Activated CD8-positive, alpha-beta memory T cell treated with anti-CD3 and anti-CD28 coated beads, Interleukin-2, amount 10 ng/mL, durations not matched to agents 7 days and 5 days (primary cell): ENCODE results near the gene AOPEP. TPM values are rescaled to one million over a fixed set of nuclear protein-coding genes. Genes with fewer than 3 reads are reported as not detected.

ENCODE experiments used
- ATAC-seq: fragments of 150-1000 bp; cut with Tn5 transposase; one replicate; pipeline ENCODE4 v1.10.0; 2021; ENCODE audit warnings: moderate library complexity
- CTCF ChIA-PET: fragments of 350-600 bp; sonication (Branson Sonifier 250); formaldehyde crosslinking; loops from one replicate; lab custom pipeline; 2021; ENCODE audit warnings: antibody characterized with exemption; lab: Charles Lee
- DNase-seq: peaks from one replicate; pipeline ENCODE4 v3.0.0-alpha.2; 2020
- H3K27ac Mint-ChIP-seq: one replicate; pipeline ENCODE4 v1.8.0; 2021; ENCODE audit warnings: mild to moderate bottlenecking, mixed read lengths
- H3K27me3 Mint-ChIP-seq: one replicate; pipeline ENCODE4 v1.8.0; 2021; ENCODE audit warnings: mixed read lengths
- H3K36me3 Mint-ChIP-seq: one replicate; pipeline ENCODE4 v1.8.0; 2021; ENCODE audit warnings: mild to moderate bottlenecking, mixed read lengths
- H3K4me1 Mint-ChIP-seq: one replicate; pipeline ENCODE4 v1.8.0; 2021; ENCODE audit warnings: mixed read lengths
- H3K4me3 Mint-ChIP-seq: one replicate; pipeline ENCODE4 v1.8.0; 2021; ENCODE audit warnings: mild to moderate bottlenecking, moderate library complexity, mixed read lengths
- H3K9me3 Mint-ChIP-seq: one replicate; pipeline ENCODE4 v1.8.0; 2022; ENCODE audit warnings: low read depth, mixed read lengths
- total RNA-seq, 2 experiments: library from RNA; stranded (reverse); gene quantifications; one replicate each; pipeline ENCODE4 v1.2.3, GENCODE V29; 2021

The AOPEP gene
- total RNA-seq, 2 experiments from 2014 or later, result 9.8 to 13.7 TPM

DNA sequence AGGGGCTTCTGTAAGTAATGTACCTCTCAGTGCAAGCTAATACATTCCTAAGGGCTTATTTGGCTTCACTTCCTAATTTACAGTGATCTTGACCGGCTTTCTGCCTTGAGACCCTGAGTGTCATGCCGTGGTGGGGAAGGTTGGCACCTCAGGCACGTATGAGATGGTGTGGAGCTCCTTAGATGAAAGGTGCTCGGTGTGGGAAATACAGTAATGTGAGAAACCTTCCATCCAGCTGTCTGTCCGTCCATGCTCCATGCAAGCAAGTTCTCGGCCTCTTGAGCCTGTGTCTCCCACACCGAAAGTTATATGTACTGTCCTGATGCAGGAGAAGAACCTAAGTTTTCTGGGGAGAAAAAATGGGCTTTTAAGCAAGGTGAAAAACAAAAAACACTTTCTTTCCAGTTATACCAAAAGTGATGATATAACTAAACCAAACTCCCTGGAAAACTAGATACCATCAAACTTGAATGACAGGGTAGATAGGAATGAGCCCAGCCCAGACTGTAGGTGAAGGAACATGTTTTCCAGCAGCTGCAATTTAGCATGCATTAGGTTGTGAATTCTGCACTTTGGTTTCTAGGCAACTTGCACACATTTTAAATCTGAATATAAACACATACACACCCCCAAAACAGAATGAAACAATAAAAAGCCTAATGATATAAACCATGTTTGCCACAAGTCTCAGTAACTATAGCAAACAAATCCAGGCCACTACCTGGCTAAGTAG is 311.5 kb downstream of the AOPEP start:
- H3K9me3 Mint-ChIP-seq, result no peaks in the 10 kb centered on the region
- no peaks in the 10 kb centered on the region for H3K27me3 Mint-ChIP-seq
- H3K36me3 Mint-ChIP-seq, result no peaks in the 10 kb centered on the region
- CTCF ChIA-PET, result interaction anchor here (0.6 kb wide), 1 partner anchor 94 kb away, joined by 3 read pairs; no protein-coding TSS in a partner anchor
- ATAC-seq (no peak), DNase-seq (no peak)
- no peak overlapping the region for H3K27ac Mint-ChIP-seq
- H3K4me3 Mint-ChIP-seq, result no peak overlapping the region
- H3K4me1 Mint-ChIP-seq, result no peaks in the 10 kb centered on the region

GRCh38 chr9:95038666-95039065 is 312.2 kb downstream of the AOPEP start:
- Mint-ChIP-seq H3K36me3 (no peaks in the 10 kb centered on the region), H3K4me3 (no peak overlapping the region), H3K27me3 (no peaks in the 10 kb centered on the region), H3K4me1 (no peaks in the 10 kb centered on the region), H3K9me3 (no peaks in the 10 kb centered on the region), H3K27ac (no peak overlapping the region)
- CTCF ChIA-PET, result no interaction called here
- DNase-seq (no peak), ATAC-seq (no peak)

DNA sequence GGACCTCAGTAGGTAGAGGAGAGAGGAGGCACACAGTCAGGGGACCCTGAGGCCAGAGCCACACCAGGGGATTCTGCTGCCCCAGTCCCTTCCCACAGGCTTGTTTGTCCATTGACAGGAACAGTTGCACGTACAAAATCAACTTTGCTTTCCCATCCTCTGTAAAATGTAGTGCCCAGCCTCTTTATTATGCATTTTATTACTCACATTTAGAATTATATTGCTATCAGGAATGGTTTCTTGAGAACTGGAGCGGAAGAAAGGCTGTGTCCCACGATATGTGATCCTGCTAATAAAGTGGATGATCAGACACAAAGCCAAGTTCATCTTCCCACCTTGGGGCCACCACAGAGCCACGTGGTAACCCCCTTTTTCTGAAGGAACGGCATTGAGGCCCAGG is 313.6 kb downstream of the AOPEP start:
- no peak for ATAC-seq
- CTCF ChIA-PET, result no interaction called here
- Mint-ChIP-seq H3K4me1 (no peaks in the 10 kb centered on the region), H3K36me3 (no peaks in the 10 kb centered on the region), H3K27ac (no peak overlapping the region), H3K9me3 (no peaks in the 10 kb centered on the region), H3K4me3 (no peak overlapping the region), H3K27me3 (no peaks in the 10 kb centered on the region)
- DNase-seq, result no peak

DNA sequence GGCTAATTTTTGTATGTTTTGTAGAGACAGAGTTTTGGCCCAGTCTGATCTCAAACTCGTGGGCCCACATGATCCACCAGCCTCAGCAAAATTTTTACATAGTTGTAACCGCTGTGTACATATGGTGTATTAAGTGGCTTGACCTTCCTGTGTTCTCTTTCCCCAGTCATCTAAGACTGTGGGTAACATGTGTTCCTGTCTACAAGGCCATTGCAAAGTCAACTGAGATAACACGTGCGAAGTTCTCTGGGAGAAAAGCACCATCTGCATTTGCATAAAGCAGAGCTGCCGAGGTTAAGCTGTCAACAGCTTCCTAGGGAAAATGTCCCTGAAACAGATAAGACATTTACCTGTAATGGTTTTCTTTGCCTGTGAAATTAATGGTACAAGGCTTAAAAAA is 317.3 kb downstream of the AOPEP start:
- CTCF ChIA-PET, result no interaction called here
- Mint-ChIP-seq H3K36me3 (no peaks in the 10 kb centered on the region), H3K4me3 (no peak overlapping the region), H3K27me3 (peaks cover 24% of the 10 kb centered on the region), H3K27ac (no peak overlapping the region), H3K9me3 (no peaks in the 10 kb centered on the region), H3K4me1 (peaks cover 6% of the 10 kb centered on the region)
- ATAC-seq (no peak), DNase-seq (no peak)

DNA sequence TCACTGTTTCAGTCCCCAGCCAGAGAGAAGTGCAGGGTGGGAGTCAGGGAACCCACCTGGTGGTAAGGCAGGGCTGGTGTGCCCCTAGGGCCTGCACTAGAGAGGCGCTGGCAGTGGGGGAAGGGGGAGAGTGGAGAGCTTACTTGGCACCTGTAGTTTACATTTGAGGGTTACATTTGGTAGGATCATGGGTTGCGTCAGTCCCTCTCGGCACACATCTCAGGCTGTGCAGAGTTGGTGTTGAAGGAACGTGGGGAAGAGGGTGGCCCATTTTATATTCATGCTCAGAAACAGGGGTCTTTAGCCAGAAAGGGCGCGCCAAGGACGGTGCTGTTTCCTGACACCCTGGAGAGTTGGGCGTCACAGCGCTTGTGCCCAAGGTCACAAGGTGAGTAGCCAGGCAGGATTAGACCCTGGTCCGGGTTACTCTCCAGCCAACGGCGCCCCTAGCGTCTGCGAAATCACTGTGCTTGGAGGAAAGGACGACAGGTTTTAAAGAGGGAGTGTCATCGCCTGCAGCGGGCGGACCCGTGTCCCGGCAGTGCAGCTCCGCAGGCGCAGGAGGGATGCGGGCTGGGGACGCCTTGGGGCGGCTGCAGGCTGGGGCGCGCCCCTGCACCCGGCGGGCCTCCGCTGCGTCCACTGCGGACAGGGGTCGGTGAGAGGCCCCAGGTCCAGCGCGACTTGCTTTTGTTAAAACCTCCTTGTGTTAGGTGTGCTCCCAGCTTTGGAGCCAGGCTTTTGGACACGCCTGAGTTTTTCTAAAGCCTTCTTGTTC is 318.4 kb downstream of the AOPEP start:
- H3K27ac Mint-ChIP-seq, result no peak overlapping the region
- CTCF ChIA-PET, result no interaction called here
- no peak for DNase-seq
- H3K9me3 Mint-ChIP-seq, result no peaks in the 10 kb centered on the region
- H3K27me3 Mint-ChIP-seq, result peaks cover 34% of the 10 kb centered on the region
- H3K4me1 Mint-ChIP-seq, result peaks cover 9% of the 10 kb centered on the region
- H3K36me3 Mint-ChIP-seq, result no peaks in the 10 kb centered on the region
- ATAC-seq, result no peak
- H3K4me3 Mint-ChIP-seq, result no peak overlapping the region

DNA sequence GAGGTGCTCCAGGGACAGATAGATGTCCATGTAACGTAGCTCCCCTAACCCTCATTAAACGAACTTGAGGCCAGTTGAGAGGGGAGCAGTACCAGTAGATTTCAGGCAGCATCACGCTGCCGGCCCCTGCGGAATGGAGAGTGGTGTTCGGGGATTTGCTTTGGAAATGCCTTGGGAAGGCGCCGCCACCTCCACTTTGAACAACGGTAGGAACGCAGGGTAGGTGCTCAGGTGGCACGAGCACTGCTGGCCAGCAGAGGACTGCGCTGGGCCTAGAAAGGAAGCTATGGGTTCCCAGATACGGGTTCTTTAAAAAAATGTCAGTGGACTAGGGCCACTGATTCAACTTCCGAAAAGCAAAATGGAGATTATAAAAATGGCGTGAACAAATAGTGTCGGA is 319.3 kb downstream of the AOPEP start:
- CTCF ChIA-PET, result no interaction called here

DNA sequence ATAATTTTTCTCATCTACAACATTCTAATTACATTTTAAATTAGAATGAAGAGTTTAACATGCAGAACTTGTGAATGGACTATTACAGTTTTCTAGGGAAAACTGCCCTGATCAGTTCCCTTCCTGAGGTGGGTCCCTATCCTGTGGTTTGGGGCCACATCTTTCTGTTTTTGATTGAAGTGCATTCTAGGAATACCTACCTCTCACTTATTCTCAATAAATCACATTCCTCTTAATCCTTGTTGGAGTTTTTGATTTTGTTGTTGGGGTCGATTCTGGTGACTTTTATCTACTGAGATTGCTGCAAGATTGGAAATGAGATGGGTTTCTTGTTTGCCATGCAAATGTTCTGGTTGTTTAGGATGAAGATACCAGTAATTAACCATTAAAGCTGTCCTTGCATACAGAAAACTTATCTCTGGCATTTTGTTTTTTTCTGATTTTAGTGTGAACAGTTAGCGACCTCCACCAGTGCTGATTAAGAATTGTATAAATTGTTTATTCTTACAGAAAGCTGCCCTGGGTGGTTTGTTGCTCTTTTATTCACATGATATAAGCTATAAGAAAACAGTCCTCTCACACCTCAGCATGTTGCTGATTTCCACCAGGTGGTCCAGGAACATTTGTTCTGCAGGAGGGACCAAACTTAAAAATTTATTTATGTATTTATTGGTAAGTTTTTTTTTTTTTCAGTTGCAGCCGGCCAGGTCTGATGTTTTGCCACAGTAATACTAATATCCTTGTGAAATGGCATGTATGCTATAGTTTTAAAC is 321.1 kb downstream of the AOPEP start:
- Mint-ChIP-seq H3K27me3 (peaks cover 40% of the 10 kb centered on the region), H3K36me3 (no peaks in the 10 kb centered on the region), H3K4me1 (peaks cover 9% of the 10 kb centered on the region), H3K9me3 (no peaks in the 10 kb centered on the region), H3K27ac (no peak overlapping the region), H3K4me3 (peak overlapping the region; percentile 56)
- no peak for DNase-seq
- CTCF ChIA-PET, result interaction anchor here (1.3 kb wide), 1 partner anchor 378 kb away, joined by 4 read pairs; no protein-coding TSS in a partner anchor
- ATAC-seq, result no peak

More for the DNA sequence above, 319.3 kb downstream of the AOPEP start:
- ATAC-seq, result no peak
- H3K4me1 Mint-ChIP-seq, result peaks cover 9% of the 10 kb centered on the region
- no peak for DNase-seq
- no peaks in the 10 kb centered on the region for H3K36me3 Mint-ChIP-seq
- H3K27ac Mint-ChIP-seq, result no peak overlapping the region
- peaks cover 40% of the 10 kb centered on the region for H3K27me3 Mint-ChIP-seq
- no peaks in the 10 kb centered on the region for H3K9me3 Mint-ChIP-seq
- H3K4me3 Mint-ChIP-seq, result no peak overlapping the region

DNA sequence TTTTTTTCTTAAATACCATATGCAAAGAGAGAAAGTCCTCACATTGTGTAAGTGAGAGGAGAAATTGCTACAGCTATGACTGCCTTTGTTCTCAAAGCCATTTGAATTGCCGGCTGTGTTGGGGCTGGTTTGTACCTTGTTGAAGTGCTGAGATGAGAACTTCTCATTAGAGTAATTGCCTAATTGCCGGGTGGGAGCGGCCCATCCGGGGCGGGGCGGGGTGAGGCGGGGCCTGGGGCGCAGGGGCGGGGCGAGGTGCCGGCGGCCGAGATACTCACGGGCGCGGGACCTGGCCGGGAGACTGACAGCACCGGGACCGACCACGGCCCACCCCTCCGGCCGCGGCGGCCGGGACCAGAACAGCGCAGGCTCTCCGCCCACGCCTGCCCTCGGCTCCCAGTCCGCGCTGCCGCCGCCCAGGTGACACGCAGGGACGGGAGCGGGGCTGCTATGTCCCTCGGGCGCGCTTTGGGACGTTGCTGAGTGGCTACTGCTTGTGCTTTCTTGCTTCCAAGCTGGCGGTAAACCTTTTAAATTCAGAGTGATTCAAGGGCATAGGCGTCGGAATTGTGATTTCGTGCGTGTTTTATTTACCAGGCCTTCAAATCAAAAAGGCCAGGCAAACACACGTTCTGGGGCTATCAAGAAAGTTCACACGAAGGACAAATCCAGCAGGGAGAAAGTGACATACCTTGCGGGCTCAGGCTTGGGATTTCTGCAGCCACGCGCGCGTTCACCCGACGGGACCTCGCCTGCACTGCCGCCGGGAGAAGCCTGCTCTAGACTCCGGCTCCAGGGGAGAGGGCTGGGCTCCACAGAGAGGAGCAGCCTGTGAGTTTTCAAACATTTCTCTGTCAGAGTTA is 322.0 kb downstream of the AOPEP start:
- Mint-ChIP-seq H3K4me3 (peak overlapping the region; percentile 71), H3K4me1 (peaks cover 9% of the 10 kb centered on the region), H3K9me3 (no peaks in the 10 kb centered on the region), H3K27ac (no peak overlapping the region), H3K36me3 (no peaks in the 10 kb centered on the region), H3K27me3 (peaks cover 40% of the 10 kb centered on the region)
- CTCF ChIA-PET, result interaction anchor here (1.0 to 1.3 kb wide), 2 partner anchors 379 kb away, joined by 4 read pairs; no protein-coding TSS in a partner anchor
- DNase-seq, result peak; percentile 51
- ATAC-seq, result peak; percentile 94

DNA sequence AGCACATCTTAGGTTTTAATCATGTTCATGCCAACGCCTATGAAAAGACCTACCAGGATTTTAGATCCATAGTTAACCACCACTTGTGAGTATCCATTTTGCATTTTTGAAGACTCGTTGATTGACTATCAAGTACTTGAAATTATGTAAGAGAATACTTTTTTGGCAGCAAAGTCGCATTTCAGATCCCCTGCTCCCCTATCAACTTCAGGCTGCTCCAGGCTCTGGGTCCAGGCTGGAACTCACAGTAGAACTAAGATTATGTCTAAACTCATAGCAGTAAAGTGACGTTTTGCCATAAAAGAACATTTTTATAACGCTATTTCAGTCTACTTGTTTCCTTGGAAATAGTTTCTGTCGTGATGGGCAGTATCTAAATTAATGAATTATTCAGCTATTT is 323.3 kb downstream of the AOPEP start:
- no peak overlapping the region for H3K27ac Mint-ChIP-seq
- DNase-seq (no peak), ATAC-seq (no peak)
- CTCF ChIA-PET, result no interaction called here
- H3K9me3 Mint-ChIP-seq, result no peaks in the 10 kb centered on the region
- H3K27me3 Mint-ChIP-seq, result peaks cover 40% of the 10 kb centered on the region
- no peak overlapping the region for H3K4me3 Mint-ChIP-seq
- peaks cover 9% of the 10 kb centered on the region for H3K4me1 Mint-ChIP-seq
- H3K36me3 Mint-ChIP-seq, result no peaks in the 10 kb centered on the region

- no peak for DNase-seq
- no peak overlapping the region for H3K27ac Mint-ChIP-seq
- no peaks in the 10 kb centered on the region for H3K9me3 Mint-ChIP-seq
- no peak overlapping the region for H3K4me3 Mint-ChIP-seq
- H3K27me3 Mint-ChIP-seq, result peaks cover 15% of the 10 kb centered on the region
- no peak for ATAC-seq
- CTCF ChIA-PET, result interaction anchor here (1.9 kb wide), 1 partner anchor 73 kb away, joined by 4 read pairs; no protein-coding TSS in a partner anchor
- no peaks in the 10 kb centered on the region for H3K36me3 Mint-ChIP-seq
- peaks cover 2% of the 10 kb centered on the region for H3K4me1 Mint-ChIP-seq
Measured at GRCh38 chr9:95053611-95054570, 327.4 kb downstream of the AOPEP start.

GRCh38 chr9:95055334-95055850 is 328.9 kb downstream of the AOPEP start:
- ATAC-seq (no peak), DNase-seq (no peak)
- Mint-ChIP-seq H3K4me3 (no peak overlapping the region), H3K27ac (no peak overlapping the region), H3K27me3 (peaks cover 2% of the 10 kb centered on the region), H3K9me3 (no peaks in the 10 kb centered on the region), H3K4me1 (no peaks in the 10 kb centered on the region), H3K36me3 (no peaks in the 10 kb centered on the region)
- CTCF ChIA-PET, result no interaction called here
